ENCODE measurements around the gene UQCRH.

The UQCRH gene

GRCh38 chr1:46284058-46284457 is 19.4 kb upstream of the UQCRH start:
- TF ChIP-seq CTCF (IDR thresholded peaks at IDR 0.05; ENCODE audit: low read depth, low read length, missing control alignments) = no peak
- DNase-seq (ENCODE audit: low read depth) = no peak

GRCh38 chr1:46284597-46285564 is 18.6 kb upstream of the UQCRH start:
- no peak overlapping the region for H3K4me3 ChIP-seq (ENCODE audit: low read depth, low read length)
- DNase-seq (ENCODE audit: low read depth) = no peak
- TF ChIP-seq CTCF (IDR thresholded peaks at IDR 0.05; ENCODE audit: low read depth, low read length, missing control alignments) = no peak

More at GRCh38 chr1:46284058-46284457, 19.4 kb upstream of the UQCRH start:
- H3K4me3 ChIP-seq (ENCODE audit: low read depth, low read length) = no peak overlapping the region

GRCh38 chr1:46285730-46286477 is 17.6 kb upstream of the UQCRH start:
- H3K4me3 ChIP-seq (ENCODE audit: low read depth, low read length) = no peak overlapping the region
- no peak for DNase-seq (ENCODE audit: low read depth)
- TF ChIP-seq CTCF (IDR thresholded peaks at IDR 0.05; ENCODE audit: low read depth, low read length, missing control alignments) = no peak

- DNase-seq (ENCODE audit: low read depth) = no peak
- no peak for TF ChIP-seq CTCF (IDR thresholded peaks at IDR 0.05; ENCODE audit: low read depth, low read length, missing control alignments)
- no peak overlapping the region for H3K4me3 ChIP-seq (ENCODE audit: low read depth, low read length)
Observed at GRCh38 chr1:46288485-46289133, 14.9 kb upstream of the UQCRH start.

GRCh38 chr1:46289134-46289494 is 14.4 kb upstream of the UQCRH start:
- H3K4me3 ChIP-seq (ENCODE audit: low read depth, low read length) = no peak overlapping the region
- DNase-seq (ENCODE audit: low read depth) = no peak
- no peak for TF ChIP-seq CTCF (IDR thresholded peaks at IDR 0.05; ENCODE audit: low read depth, low read length, missing control alignments)

- TF ChIP-seq CTCF (IDR thresholded peaks at IDR 0.05; ENCODE audit: low read depth, low read length, missing control alignments) = no peak
- no peak for DNase-seq (ENCODE audit: low read depth)
- no peak overlapping the region for H3K4me3 ChIP-seq (ENCODE audit: low read depth, low read length)
Observed at GRCh38 chr1:46289976-46290375, 13.5 kb upstream of the UQCRH start.
